GM18526 (cell line): ENCODE data around the gene IL17REL.

ENCODE experiments used
- POLR2A ChIP-seq: IDR thresholded peaks from 3 replicates; pipeline ENCODE4 v1.6.1; 2011; ENCODE audit not compliant: insufficient read length; ENCODE audit errors: extremely low read depth

IL17REL gene

DNA sequence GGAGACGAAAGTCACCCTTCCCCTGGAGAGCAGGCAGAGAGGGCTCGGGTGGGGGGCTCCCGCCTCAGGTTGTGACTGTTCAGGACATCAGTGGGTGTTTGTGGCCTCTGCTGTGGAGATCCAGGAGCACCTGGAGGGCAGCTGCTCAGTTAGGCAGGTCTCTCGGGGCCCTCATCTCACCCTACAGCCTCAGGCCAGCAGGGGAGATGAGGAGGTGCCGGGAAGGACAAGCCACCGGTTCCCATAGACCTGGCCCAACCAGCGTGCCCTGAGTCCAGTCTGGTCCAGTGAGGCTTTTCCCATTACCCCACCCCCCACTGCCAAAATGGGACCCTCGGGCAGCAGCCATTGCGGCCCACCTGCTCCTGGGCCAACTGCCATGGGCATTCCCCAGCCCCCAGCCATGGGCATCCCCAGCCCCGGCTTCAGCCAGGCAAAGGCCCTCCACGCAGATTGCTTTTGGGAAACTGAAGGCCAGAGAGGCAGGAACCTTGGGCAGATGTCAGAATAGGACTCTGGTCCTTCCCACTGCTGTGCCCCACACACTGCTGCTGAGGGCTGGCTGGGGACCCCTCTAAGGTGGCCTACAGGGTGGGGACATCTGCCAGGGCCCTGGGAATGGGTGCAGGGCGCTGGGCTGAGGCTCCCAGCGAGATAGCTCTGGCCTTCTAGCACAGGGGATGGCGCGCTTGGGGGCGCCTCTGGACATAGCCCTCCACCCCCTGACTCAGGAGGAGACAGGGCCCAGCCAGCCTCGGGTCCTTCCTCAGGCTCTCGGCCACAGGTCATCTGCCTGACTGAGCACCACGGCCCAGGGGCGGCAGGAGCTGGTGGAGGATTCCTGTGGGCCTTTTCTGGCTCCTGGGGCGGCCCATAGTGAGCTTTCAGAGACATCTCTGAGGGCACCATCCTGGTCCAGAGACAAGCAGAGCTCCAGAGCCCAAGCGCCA lies 47.2 kb downstream of the IL17REL start:
- TF ChIP-seq POLR2A = no peak

DNA sequence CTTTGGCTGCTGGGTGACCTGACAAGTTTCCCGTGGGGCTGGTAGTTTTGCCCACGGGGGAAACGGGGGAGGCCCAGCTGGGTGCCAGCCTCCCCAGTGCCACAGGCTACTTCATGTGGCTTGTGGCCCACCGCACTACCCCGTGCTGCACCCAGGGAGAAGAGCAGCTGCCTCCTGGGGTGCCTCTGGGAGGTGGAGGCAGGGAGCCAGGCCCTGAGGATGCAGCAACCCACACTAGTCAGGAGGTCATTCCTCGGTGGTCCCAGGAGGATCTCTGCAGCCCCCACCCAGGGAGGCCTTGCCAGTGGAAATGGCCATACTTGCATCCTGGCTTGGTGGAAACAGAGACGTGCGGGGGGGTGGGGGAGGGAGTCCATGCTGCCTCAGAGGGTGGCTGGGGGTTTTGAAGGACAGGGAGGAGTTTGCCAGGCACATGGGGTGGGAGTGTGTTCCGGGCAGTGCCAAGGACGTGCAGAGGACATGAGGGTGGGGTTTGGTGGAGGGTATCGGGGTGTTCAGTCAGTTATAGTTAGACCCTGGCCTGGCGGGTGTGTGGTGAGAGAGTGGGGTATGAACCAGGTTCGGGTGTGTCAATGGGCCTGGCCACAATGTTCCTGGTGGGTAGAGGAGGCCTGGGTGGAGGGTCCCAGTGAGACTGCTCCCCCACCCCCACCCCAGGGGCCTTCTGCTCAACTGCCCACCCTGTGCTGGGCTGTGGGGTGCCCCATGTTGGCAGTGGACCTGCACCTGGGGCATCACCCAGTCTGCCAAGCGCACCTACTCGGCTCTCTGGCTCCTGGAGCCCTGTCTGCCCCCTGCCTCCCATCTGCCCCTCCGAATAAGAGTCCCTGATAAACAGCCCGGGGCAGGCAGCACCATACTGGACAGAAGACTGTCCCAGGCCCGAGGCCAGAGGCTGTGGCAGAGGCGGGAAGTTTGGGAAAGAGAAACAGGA lies 48.2 kb downstream of the IL17REL start:
- TF ChIP-seq POLR2A = no peak

DNA sequence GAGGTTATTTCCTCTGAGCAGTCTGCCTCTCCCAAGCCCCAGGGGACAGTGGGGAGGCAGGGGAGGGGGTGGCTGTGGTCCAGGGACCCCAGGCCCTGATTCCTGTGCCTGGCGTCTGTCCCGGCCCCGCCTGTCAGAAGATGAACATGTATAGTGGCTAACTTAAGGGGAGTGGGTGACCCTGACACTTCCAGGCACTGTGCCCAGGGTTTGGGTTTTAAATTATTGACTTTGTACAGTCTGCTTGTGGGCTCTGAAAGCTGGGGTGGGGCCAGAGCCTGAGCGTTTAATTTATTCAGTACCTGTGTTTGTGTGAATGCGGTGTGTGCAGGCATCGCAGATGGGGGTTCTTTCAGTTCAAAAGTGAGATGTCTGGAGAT lies 48.9 kb downstream of the IL17REL start:
- TF ChIP-seq POLR2A = no peak

DNA sequence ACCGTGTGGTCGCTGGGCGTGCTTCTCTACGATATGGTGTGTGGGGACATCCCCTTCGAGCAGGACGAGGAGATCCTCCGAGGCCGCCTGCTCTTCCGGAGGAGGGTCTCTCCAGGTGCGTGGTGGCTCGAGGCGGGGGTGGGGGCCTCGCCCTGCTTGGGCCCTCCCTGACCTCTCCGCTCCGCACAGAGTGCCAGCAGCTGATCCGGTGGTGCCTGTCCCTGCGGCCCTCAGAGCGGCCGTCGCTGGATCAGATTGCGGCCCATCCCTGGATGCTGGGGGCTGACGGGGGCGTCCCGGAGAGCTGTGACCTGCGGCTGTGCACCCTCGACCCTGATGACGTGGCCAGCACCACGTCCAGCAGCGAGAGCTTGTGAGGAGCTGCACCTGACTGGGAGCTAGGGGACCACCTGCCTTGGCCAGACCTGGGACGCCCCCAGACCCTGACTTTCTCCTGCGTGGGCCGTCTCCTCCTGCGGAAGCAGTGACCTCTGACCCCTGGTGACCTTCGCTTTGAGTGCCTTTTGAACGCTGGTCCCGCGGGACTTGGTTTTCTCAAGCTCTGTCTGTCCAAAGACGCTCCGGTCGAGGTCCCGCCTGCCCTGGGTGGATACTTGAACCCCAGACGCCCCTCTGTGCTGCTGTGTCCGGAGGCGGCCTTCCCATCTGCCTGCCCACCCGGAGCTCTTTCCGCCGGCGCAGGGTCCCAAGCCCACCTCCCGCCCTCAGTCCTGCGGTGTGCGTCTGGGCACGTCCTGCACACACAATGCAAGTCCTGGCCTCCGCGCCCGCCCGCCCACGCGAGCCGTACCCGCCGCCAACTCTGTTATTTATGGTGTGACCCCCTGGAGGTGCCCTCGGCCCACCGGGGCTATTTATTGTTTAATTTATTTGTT lies 49.6 kb downstream of the IL17REL start:
- no peak for TF ChIP-seq POLR2A

DNA sequence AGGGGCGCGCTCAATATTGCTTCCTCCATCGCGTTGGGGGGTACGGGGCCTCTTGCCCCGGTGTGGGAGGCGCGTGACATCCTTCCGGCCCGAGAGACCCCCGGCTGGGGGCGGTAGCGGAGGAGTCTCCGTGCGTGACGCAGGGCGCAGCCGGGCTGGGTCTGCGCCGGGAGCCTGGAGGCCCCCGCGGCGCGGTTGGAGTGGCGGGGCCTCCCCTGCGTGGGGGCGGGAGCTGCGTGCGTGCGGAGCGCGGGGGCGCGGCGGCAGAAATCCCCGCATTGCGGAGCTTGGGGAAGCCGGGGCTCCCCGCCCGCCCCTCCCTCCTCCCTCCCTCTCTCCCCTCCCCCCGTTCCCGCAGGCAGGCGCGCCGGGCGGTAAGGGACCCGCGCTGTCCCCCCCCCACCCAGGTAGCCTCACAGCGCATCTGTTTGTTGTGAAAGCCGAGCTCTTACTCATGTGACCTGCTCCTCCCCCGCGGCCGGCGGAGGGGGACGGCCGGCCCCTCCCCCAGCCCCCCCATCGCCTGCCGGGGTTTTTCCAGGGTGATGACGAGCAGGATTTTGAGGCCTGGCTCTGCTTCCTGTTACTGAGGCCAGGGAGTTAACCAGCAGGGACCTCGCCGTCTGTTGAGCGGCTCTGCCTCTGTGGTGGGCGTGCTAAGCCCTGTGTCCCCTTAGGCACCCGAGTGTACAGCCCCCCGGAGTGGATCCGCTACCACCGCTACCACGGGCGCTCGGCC lies 50.4 kb downstream of the IL17REL start:
- peak; percentile 46 for TF ChIP-seq POLR2A

DNA sequence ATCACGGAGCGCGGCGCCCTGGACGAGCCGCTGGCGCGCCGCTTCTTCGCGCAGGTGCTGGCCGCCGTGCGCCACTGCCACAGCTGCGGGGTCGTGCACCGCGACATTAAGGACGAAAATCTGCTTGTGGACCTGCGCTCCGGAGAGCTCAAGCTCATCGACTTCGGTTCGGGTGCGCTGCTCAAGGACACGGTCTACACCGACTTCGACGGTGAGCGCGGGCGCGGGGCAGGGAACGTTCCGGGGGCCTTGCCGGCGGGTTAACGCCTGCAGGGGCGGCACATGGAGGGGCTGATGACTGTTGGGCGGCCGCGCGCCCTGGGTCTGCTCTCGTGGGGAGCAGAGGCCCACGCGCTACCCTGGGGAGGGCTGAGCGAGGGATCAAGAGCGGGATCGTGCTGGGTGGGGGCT lies 51.0 kb downstream of the IL17REL start:
- no peak for TF ChIP-seq POLR2A

DNA sequence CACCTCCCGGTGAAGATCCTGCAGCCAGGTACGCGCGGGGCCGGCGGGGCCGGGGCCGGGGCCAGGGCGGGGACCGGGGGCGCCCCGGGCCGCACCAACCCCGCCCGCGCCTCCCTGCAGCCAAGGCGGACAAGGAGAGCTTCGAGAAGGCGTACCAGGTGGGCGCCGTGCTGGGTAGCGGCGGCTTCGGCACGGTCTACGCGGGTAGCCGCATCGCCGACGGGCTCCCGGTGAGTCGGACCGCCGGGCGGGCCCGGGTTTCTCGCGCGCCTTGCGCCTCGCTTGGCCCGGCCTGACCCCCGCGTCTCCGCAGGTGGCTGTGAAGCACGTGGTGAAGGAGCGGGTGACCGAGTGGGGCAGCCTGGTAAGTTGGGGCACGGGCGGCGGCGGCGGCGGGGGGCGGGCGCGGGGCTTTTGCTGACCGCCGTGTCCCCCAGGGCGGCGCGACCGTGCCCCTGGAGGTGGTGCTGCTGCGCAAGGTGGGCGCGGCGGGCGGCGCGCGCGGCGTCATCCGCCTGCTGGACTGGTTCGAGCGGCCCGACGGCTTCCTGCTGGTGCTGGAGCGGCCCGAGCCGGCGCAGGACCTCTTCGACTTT lies 51.5 kb downstream of the IL17REL start:
- TF ChIP-seq POLR2A = no peak

DNA sequence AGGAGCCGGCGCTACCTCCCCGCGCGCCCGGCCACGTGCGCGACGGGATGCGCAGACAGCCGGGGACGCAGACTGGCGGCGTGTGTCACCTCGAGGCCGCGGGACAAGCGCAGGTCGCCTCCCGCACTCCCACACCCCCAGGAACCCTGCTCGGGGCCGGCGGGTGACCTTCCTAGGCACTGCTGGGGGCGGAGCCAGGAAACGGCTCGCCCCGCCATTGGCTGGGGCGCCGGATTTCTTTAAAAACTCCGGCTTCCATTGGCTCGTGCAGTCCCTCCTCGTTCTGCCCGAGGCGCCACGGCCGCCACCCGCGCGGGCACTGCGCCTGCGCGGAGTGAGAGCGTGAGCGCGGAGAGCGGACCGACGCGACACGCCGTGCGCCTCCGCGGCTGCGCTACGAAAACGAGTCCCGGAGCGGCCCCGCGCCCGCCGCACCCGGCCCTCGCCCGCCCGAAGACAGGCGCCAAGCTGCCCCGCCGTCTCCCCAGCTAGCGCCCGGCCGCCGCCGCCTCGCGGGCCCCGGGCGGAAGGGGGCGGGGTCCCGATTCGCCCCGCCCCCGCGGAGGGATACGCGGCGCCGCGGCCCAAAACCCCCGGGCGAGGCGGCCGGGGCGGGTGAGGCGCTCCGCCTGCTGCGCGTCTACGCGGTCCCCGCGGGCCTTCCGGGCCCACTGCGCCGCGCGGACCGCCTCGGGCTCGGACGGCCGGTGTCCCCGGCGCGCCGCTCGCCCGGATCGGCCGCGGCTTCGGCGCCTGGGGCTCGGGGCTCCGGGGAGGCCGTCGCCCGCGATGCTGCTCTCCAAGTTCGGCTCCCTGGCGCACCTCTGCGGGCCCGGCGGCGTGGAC lies 52.2 kb downstream of the IL17REL start, which contains the start of gene PIM3:
PIM3 (plus strand) TSS at position 614 of the 846 bp plus-strand sequence; CDS start at position 790, 176 bp downstream.
- peak; percentile 96 for TF ChIP-seq POLR2A

DNA sequence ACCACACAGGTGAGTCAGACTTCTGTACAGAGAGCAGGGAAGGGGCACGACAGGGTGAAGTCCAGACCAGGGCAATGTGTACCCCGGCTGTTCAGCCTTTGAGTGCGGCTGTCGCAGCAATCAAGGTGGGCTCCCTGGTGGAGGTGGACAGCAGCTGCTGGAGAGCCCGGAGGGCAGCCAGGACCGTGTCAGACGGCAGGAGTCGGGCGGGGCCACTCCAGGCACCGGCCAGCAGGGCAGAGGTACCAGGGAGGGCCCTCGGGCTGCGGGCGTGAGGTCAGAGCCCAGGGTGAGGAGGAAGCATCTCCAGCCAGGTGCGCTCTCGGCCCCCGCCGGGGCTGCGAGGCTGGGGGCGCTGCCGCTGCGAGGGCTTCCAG lies 52.8 kb downstream of the IL17REL start:
- TF ChIP-seq POLR2A = no peak

DNA sequence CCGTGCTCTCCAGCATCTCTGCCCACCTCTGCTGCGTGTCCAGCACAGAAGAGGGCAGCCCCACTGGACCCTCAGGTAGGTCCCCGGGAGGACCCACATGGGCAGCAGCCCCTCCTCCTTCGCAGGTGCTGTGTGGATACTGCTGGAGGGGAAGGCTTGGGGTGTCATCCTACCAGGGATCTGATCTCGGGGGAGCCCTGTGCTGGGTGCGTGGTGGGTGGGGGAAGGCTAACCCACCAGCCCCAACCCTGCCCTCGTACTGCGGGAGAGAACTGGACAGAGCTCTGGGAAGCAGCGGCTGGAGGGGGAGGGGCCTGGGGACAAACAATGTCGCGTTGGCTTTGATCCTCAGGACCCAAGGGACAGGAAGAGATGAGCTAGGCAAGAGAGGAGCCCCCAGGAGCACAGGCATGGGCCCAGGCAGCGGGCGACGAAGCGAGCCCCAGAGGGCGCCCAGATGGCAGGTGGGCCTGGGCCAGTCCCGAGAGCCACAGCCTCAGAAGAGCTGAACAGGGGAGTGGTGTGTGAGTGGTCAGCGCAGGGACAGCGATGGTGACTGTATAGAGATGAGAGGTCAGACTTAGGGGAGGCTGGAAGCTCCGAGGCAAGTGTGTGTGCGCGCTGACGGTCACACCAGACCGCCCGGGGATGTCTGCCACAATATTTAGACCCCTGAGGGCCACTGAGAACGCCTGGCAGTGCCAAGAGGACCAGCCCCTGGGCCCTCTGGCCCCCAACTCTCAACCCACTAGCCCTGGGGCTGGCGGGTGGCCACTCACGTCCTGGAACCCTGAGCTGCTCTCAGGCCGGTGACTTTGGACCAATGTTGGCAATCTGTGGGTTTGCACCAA lies 53.4 kb downstream of the IL17REL start:
- no peak for TF ChIP-seq POLR2A

DNA sequence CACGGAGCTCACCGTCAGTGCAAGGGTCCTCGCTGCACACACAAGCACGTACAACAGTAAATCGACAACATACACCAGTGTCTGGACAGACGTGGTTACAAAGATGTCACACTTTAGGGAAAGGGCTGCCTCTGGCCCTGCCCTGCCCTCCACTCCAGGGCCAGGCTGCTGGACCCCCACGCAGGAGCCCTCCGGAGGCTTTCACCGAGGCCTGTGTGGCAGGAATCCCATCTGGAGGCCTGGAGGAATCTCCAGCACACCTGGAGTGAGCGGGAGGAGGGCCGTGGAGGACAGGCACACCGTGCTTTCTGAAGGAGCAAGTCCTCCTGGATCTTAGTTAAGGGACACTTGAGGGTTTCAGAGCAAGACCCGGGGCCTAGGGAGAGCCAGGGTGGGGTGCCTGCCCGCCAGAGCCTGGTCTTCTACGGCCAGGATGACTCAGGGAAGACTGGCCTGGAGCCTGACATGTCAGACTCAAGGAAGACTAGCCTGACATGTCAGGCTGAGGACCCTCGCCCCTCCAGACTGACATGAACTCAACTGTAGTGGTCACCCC lies 54.1 kb downstream of the IL17REL start:
- no peak for TF ChIP-seq POLR2A
